HG03280 (cell line): ENCODE data around the gene PGM5.

Experiments used
- ATAC-seq: cut with Tn5 transposase; IDR thresholded peaks from one replicate; pipeline ENCODE4 v1.9.1; 2021; ENCODE audit warnings: mild to moderate bottlenecking, moderate library complexity; ENCODE audit not compliant: unreplicated experiment

Gene PGM5

GRCh38 chr9:68530618-68531017 lies 174.2 kb downstream of the PGM5 start:
- ATAC-seq, result no peak

- no peak for ATAC-seq
Measured at GRCh38 chr9:68532131-68532530, 175.7 kb downstream of the PGM5 start.

GRCh38 chr9:68533678-68534077 lies 177.3 kb downstream of the PGM5 start:
- no peak for ATAC-seq

GRCh38 chr9:68536876-68537615 lies 180.6 kb downstream of the PGM5 start:
- ATAC-seq, result no peak

GRCh38 chr9:68537616-68537880 lies 181.1 kb downstream of the PGM5 start:
- ATAC-seq, result no peak

- no peak for ATAC-seq
Measured at GRCh38 chr9:68538200-68538599, 181.8 kb downstream of the PGM5 start.

- no peak for ATAC-seq
Measured at GRCh38 chr9:68540712-68541535, 184.5 kb downstream of the PGM5 start, which contains the start of gene TMEM252. Gene TMEM252, minus strand, starts transcription at chr9:68540883. Its CDS starts 69 bp downstream, at chr9:68540814.

- ATAC-seq, result no peak
Measured at GRCh38 chr9:68541568-68541967, 185.2 kb downstream of the PGM5 start.

- ATAC-seq, result peak; percentile 42
Measured at GRCh38 chr9:68545033-68545705, 188.8 kb downstream of the PGM5 start.

- peak; percentile 88 for ATAC-seq
Measured at GRCh38 chr9:68546596-68547390, 190.4 kb downstream of the PGM5 start.

- no peak for ATAC-seq
Measured at GRCh38 chr9:68547417-68547816, 191.0 kb downstream of the PGM5 start.

GRCh38 chr9:68548241-68548640 lies 191.8 kb downstream of the PGM5 start:
- no peak for ATAC-seq

- no peak for ATAC-seq
Measured at GRCh38 chr9:68551191-68551590, 194.8 kb downstream of the PGM5 start.

GRCh38 chr9:68552700-68553476 lies 196.5 kb downstream of the PGM5 start:
- ATAC-seq, result no peak

GRCh38 chr9:68555437-68556150 lies 199.2 kb downstream of the PGM5 start:
- ATAC-seq, result no peak

- no peak for ATAC-seq
Measured at GRCh38 chr9:68558545-68558944, 202.1 kb downstream of the PGM5 start.

GRCh38 chr9:68560071-68560844 lies 203.8 kb downstream of the PGM5 start:
- ATAC-seq, result no peak

- ATAC-seq, result no peak
Measured at GRCh38 chr9:68562461-68562860, 206.1 kb downstream of the PGM5 start.

- no peak for ATAC-seq
Measured at GRCh38 chr9:68567565-68567964, 211.2 kb downstream of the PGM5 start.
